CD4-positive, alpha-beta T cell treated with Interleukin-2 at 100 ng/mL for 4 hours (primary cell): ENCODE data around the gene TSGA10IP.
A peak's percentile ranks its signal among the peaks of the same experiment; 100 is the strongest.
"Not testable (repeated sequence)": the region's sequence is repeated elsewhere in the genome, so short reads cannot be mapped to it uniquely, and the experiment has no call there.

Experiments
- DNase-seq: peaks from one replicate; pipeline ENCODE4 v3.0.0-alpha.2; 2020; ENCODE audit warnings: low spot score

The TSGA10IP gene

GRCh38 chr11:65947603-65948125 lies 2.4 kb downstream of the TSGA10IP start:
- DNase-seq, result no peak

- not testable (repeated sequence) for DNase-seq
Measured at GRCh38 chr11:65950711-65951110, 5.4 kb downstream of the TSGA10IP start.

GRCh38 chr11:65951641-65952040 lies 6.4 kb downstream of the TSGA10IP start:
- not testable (repeated sequence) for DNase-seq

DNA sequence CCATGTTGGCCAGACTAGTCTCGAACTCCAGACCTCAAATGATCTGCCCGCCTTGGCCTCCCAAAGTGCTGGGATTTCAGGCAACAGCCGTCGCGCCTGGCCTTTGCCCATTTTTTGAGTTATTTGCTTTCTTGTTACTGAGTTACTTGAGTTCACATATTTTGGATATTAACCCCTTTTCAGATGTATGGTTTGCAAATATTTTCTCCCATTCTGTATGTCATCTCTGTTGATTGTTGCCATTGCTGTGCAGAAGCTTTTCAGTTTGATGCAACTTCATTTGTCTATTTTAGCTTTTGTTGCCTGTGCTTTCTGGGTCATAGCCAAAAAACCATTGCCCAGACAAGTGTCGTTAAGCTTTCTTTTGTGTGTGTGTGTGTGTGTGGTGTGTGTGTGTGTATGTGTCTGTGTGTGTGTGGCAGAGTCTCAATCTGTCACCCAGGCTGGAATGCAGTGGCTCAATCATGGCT lies 6.8 kb downstream of the TSGA10IP start:
- DNase-seq, result no peak

DNA sequence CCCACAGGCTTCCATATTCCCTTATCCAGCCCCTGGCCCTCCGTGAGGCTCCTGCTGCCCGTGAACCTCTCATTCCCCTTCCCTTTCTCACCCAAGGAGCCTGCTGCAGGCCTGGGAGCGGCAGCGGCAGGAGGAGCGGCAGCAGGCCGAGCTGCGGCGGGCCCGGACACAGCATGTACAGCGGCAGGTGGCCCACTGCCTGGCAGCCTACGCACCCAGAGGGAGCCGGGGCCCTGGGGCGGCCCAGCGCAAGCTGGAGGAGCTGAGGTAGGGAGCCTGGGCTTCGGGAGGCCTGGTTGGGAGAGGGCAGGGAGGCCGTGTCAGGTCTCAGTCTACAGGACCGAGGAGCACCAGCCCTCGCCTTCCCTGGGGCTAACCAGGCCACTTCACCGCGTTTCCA lies 8.2 kb downstream of the TSGA10IP start:
- no peak for DNase-seq

DNA sequence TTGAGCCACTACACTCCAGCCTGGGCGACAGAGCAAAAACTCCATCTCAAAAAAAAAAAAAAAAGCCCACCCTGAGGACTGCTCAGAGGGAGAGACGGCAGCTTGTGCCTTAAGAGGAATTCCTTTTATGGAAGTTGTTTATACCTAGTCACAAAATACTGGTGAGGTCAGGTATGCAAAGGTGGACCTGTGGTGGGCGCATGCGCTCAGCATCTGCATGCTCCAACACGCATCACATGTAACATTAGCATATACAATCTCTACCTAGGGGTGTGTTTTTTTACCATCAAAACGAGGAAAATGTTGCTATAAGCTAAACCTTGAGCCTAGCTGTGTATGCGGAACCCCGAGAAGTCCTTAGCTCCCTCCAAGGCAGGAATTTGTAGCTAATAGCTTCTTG lies 9.5 kb downstream of the TSGA10IP start:
- no peak for DNase-seq

GRCh38 chr11:65958291-65958690 lies 13.0 kb downstream of the TSGA10IP start:
- no peak for DNase-seq

DNA sequence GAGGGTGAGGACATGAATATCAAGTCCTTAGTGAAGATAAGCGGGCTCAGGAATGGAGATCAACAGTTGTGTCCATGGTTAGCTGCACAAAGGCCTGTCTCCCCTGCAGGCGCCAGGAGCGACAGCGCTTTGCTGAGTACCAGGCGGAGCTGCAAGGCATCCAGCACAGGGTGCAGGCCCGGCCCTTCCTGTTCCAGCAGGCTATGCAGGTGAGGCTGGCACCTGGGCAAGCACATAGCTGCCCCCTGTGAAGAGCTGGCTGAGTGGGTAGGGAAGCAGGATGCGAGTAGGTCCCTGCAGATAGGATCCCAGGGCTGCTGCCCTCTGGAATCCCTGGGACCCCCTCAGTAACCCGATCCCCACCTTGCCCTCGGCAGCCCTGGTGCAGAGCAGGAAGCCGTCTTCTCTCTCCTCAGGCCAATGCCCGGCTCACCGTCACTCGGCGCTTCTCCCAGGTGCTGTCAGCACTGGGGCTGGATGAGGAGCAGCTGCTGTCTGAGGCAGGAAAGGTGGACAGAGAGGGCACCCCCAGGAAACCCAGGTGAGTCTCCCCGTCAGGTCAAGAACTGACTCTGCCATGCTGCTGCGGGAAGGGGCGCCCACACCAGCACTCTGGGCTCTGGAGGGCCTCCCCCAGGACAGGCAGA lies 13.6 kb downstream of the TSGA10IP start:
- DNase-seq, result no peak

DNA sequence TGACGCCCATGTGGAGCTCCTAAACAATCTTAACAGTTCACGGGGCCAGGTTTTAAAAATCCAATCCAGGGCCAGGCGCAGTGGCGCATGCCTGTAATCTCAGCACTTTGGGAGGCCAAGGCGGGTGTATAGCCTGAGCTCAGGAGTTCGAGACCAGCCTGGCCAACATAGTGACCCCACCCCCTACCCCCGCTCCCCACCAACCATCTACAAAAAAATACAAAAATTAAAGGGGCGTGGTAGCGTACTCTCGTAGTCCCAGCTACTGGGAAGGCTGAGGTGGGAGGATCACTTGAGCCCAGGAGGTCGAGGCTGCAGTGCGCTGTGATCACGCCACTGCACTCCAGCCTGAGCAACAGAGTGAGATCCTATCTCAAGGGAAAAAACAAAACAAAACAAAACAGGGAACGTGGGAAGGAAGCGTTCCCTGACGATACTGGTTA lies 15.6 kb downstream of the TSGA10IP start:
- no peak for DNase-seq

DNA sequence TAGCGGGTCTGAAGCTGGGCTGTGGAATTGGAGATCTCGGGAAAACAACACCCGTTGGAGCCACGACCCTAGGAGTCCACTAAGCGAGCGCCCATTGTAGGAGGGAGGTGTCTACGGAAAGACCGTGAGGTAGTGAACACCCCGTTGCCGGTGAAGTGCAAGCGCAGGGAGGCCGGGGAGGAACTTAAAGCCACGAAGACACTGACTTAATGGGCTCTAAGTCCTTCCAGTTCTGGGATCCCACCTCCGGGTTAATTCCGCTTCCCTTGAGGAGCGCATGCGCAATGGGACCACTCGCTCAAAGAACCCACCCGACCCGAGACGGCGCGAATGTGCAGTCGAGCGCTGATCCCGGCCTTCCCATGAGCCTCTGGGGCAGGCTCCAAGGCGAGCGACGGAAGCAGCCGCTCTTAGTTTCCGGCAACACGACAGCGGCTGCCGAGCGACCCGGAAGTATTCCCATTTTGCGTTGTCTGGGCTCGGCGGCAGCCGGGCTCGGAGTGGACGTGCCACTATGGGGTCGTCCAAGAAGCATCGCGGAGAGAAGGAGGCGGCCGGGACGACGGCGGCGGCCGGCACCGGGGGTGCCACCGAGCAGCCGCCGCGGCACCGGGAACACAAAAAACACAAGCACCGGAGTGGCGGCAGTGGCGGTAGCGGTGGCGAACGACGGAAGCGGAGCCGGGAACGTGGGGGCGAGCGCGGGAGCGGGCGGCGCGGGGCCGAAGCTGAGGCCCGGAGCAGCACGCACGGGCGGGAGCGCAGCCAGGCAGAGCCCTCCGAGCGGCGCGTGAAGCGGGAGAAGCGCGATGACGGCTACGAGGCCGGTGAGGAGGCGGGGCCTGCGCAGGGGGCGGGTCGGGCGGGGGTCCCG lies 16.2 kb downstream of the TSGA10IP start, which contains the start of gene SART1:
Gene SART1 (plus strand): TSS at position 468 of the 874 bp plus-strand sequence. CDS start 47 bp downstream, at position 515.
- DNase-seq, result peak; percentile 97

GRCh38 chr11:65962141-65962564 lies 16.9 kb downstream of the TSGA10IP start:
- DNase-seq, result no peak

GRCh38 chr11:65964906-65965305 lies 19.6 kb downstream of the TSGA10IP start:
- DNase-seq, result no peak

GRCh38 chr11:65965986-65966762 lies 20.9 kb downstream of the TSGA10IP start:
- DNase-seq, result no peak

GRCh38 chr11:65967329-65967934 lies 22.2 kb downstream of the TSGA10IP start:
- DNase-seq, result no peak

GRCh38 chr11:65968600-65969482 lies 23.6 kb downstream of the TSGA10IP start:
- no peak for DNase-seq

DNA sequence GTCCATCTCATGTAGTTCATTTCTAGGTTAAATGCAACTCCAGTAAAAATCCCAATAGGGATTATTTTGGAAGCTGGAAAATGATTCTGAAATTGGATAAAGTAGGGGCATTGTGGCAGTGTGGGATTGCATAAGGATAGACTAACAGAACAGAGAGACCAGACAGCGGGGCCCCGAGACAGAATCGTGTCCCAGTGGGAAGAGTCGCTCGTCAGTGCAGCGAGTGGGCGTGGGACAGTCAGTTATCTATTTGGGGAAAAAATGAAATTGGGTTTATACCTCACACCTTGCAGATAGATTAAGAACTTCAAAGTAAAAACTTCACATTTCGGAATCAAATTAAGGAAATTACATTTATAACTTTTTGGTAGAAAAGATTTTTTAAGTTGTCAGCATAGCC lies 26.8 kb downstream of the TSGA10IP start:
- no peak for DNase-seq

DNA sequence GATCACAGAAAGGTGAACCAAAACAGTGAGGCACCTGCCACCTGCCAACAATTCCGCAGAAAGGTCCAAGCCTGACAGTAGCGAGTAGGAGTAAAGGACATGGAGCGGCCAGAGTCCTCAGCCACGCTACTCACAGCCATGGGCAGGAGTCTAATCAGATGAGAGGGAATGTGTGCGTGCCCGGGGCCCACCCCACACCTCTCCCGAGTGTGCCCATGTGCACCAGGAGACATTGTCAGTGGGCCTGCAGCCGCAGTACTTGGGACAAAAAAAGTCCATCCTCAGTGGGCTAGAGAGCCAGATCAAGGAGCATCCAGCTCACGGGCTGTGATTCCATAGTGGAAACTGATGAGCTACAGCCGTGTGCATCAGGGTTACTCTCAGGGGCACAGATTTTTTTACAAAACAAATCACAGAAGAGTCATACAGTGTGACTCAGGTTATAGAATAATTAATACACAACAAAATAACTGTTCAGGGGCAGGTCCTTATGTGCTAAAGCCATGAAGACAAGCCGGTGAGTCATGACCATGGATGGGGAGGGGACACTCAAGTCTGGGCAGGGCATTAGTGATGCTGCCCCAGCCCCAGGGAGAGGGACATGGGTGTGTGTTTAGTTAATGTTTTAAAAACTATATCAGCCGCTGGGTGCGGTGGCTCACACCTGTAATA lies 28.3 kb downstream of the TSGA10IP start:
- no peak for DNase-seq

- DNase-seq, result no peak
Measured at GRCh38 chr11:65975771-65976170, 30.5 kb downstream of the TSGA10IP start.

- no peak for DNase-seq
Measured at GRCh38 chr11:65976216-65977176, 31.2 kb downstream of the TSGA10IP start.
